ENCODE measurements around the gene ZMIZ1.

Gene ZMIZ1

GRCh38 chr10:79052291-79053080, 16.3 kb upstream of the ZMIZ1 start:
- peak in 7 of 56 donors; percentile 14 to 48 (median 32) for DNase-seq

DNA sequence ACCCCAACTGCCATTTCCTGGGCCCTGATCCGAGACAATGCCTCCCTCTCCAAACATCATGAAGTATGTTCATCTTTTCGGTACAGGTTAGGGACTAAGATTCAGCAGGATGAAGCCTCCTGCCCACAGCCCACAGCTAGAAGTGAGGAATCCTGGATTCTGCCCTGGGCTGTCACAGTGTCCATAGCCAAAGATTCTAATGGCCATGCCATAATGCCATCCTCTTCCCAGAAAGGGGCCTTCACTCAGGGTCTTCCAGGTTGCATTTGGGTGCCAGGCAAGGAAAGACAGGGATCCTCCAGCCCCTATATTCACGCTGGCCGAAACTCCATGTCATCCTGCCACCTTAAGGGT, 15.7 kb upstream of the ZMIZ1 start:
- no peak for DNase-seq

DNA sequence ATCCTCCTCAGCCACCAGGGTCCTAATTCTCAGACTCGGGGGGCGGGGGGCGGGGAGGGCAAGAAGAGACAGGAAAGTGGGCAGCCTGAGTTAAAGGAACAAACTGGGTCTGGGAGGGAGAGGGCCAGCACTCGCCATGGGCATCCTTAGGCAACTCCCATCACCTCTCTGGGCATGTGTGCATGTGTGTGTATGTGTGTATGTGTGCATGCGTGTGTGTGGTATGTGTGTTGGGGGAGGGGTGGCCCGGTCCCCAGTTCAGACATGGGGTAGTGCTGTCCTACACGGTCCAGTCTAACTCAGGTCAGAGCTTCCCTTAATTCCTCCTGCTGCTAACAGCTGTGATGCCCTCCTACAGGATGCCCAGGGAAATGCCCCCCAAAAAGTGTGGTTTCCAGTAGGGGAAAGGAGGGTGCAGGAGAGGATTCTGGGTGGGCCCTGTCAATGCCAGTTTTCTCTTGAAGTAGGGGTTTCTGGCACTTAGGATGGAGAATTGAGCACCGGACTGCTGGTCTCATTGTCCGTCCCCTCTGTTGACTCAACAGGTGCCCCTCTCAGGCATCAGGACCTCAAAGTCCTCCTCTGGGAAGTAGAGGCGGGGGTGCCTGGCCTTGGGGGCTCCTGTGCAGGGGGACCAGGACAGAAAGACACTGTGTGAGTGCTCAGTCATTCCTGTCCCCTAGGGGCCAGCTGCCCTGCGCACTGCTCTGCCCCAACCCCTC, 15.1 kb upstream of the ZMIZ1 start:
- DNase-seq: no peak

DNA sequence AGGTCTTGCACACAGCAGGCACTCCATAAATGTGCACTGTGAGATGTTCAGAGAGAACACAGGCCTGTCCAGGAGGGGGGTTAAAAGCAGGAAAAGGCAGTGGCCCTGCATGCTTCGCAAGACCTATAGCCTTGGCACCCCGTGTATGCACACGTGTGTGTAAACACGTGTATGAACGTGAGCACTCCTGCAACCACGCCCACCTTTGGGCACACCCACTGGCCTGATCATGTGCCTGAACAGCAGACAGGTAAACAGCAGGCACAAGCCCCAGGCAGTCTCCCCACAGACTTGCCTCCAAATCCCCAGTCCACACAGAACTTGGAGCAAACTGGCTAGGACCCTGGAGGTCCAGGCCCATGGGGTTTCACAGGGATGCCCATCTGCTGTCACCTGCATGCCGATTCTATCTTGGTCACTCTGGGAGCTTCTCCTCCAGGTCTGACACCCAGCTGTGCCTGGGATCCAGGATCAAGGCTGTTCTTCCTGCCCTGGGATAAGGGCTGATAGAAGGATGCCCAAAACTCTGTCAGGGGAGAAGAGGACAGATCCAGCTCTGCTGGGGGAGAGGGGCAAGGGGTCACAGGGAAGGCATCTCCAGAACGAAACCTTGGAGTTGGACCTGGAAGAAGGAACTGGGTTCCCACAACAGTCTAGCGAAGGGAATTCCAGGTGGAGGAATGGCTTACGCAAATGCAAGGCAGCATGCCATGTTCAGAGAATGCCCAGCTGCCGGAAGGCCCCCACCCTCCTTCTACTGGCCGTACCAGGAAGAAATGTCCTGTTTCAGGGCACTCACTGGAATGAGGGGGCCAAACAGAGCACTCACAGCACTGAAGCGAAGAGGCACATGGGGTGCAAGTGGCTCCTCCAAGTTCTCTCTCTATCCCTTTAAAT, 14.3 kb upstream of the ZMIZ1 start:
- DNase-seq: no peak

- no peak for DNase-seq
Measured at GRCh38 chr10:79055100-79055782, 13.5 kb upstream of the ZMIZ1 start.

DNA sequence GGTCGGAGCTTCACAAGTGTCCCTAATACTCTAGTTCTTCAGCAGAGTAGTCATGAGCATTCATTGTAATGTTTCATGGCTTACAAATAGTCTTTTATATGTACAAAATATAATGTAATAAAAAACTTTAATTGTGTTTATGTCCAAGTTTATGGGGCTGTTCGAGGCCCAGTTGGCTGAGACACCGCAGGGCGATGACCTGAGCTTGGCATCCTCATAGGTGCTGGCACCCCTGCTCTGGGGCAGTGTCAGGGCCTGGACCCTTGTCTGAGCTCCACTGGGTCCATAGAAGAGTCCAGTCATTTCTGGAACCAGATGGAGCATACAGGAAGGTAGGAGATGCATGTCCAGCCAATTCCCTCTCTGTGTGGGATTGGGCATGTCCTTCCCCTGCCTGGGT, 12.9 kb upstream of the ZMIZ1 start:
- no peak for DNase-seq

DNA sequence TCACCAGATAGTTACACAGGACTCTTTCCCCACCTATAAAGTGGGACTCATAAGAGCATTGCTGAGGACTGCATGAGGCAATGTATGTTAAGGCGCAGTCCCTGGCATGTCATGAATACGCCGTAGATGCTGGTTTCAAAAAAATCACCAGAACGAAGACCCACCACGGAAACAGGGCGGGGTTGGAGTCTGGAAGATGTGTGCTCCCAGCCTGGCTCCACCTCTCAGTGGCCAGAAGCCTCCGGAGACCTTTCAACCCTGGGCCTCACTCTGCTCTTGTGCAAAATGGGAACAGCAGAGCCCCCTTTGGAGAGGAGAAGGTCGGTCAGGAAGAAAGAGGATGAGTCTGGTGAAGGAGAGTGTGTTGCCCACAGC, 12.4 kb upstream of the ZMIZ1 start:
- DNase-seq: no peak

GRCh38 chr10:79056736-79057391, 11.9 kb upstream of the ZMIZ1 start:
- DNase-seq: no peak

- no peak for DNase-seq
Measured at GRCh38 chr10:79057481-79058275, 11.1 kb upstream of the ZMIZ1 start.

DNA sequence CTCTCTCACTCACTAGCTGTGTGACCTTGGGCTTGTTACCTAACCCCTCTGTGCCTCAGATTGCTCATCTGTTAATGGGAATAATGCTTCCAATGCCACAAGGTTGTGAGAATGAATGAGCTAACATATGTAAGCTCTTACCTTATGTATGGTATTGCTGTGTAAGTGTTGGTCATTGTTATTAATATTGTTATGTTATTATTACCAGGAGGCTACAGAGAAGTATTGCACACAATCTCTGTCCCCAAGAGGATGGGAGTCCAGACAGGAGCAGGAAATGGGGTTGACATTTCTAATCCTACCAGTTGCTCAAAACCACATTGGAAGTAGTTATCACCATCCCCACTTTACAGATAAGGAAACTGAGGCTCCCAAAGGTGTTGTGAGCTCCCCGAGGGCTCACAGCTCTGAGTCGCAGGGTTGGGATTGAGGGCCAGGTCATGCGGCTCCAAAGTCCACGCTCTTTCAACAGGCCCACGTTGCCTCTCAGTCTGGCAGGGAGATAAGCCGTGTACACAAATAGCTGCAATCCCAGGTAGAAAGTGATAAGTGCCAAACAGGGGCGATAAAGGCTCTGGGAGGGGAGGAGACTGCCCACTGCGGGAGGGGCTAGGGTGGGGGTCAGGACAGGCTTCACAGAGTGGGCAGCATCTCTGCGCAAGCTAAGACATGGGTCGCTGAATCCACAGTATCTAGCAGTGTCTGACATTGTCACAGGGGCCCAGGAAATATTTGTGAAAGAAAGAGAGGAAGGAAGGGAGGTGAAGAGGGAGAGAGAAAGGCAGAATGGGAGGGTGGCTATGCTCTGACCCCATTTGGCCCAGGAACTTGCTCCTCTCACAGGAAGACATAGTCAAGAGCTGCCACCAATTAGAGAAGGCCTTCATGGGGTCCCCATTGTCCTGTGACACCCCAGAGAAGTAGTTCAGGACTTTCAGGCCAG, 9.6 kb upstream of the ZMIZ1 start:
- no peak for DNase-seq

DNA sequence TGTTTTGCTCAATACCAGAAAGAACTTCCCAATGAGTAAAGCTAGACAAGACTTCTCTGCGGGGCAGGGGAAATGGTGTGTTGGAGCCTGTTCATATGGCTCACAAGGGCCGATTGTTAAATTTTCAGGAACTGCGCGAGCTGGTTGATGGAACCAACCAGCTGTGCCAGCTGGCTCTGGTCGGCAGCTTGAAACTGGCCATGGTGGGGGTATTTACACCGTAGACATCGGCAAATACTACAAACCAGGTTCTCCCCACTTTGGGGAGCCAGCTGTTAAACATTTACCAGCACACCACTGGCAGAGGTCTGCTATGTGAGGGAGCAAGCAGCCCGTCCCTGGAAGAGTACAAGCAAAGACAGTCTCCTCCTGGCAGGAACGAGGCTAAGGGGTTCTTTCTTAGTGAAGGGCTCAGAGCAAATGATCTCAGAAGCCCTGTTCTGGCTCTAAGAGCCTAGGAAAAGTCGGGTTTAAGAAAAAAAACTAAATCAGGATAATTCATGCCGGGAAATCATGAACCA, 8.8 kb upstream of the ZMIZ1 start:
- peak in 47 of 56 donors; percentile 28 to 81 (median 68) for DNase-seq

- DNase-seq: no peak
Measured at GRCh38 chr10:79060641-79061255, 8.0 kb upstream of the ZMIZ1 start.

- DNase-seq: peak in 22 of 56 donors; percentile 18 to 64 (median 35)
Measured at GRCh38 chr10:79061441-79062315, 7.1 kb upstream of the ZMIZ1 start.

DNA sequence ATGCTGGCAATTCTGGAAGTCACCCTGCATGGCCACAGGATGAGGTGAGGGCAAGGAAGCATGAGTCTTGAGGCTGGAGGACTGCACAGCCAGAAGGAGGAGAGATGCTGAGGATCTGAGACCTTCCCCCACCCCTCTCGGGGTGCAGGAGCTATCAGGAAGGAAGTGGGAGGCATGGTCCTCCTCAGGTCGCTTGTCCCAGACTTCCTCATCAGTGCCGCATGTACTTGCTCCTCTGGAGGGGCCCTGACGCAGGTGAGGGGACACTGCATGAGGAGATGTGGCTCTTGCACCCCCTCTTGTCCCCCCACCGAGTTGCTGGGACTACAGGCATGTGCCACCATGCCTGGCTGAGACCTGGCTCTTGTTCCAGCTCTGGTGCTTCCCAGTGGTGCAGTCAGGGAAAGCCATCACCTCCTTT, 5.7 kb upstream of the ZMIZ1 start:
- no peak for DNase-seq

DNA sequence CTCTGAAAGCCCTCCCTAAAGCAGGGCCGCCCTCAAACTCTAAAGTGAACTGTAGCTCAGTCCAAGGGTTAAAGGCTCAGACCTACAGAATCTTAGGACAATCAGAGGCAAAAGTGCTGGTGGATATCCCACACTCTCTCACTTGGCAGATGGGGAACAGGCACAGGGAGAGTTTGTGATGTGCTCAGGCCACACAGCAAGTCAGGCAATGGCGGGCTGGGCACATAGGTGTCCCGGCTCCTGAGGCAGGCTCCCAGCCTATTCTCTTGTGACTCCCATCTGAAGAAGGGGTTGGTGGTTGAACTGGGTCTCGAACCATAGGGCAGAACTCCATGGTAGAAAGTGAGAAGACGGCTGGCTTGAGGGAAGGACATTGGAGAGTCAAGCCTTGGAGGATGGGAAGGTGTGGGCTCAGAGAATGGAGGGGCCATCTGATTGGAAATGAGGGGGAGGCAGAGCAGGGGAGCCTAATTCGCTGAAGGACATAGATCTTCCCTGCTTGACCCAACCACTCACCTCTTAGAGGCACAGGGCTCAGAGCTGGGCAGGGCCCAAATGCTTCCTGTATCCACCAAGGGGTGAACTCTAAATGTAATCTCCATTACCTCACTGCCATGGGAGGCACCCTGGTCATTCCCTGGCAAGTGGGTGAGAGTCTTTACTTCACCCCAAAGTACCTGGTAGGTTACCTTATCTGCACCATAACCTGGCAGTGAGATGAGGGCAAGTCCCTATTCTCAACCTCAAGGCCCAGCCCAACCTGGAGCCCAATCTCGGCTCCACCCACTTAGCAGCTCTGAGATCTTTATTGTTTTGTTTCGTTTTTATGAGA, 4.9 kb upstream of the ZMIZ1 start:
- no peak for DNase-seq

DNA sequence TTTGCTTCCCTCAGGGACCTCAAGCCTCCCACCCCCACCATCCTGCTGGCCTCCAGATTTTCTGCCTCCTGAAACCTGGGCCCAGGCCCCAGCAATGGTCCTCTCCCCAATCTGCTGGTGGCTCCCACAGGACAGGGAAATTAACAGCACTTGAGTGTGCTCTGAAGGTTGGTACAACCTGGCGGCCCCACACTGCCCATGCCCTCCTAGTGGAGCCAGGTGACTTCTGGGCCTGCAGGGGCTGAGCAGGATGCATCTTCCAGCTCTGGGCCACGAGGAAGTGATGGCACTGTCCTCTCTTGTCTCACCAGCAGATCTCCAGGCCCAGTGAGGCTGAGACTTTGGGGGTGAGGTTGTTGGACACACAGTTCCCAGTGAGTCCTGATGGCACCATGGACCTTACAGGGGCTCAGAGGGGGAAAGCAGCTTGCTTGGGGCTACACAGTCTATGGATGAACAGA, 3.6 kb upstream of the ZMIZ1 start:
- DNase-seq: no peak
